WTC11 (cell line): ENCODE measurements around the gene RARS2. TPM values are rescaled to one million over a fixed set of nuclear protein-coding genes. Genes with fewer than 3 reads are reported as not detected.

Experiments
- ATAC-seq: fragments of 200-7000 bp; cut with Tn5 transposase; 2 replicates; pipeline ENCODE4 v1.10.0; 2021; ENCODE audit warnings: mild to moderate bottlenecking, moderate library complexity
- CTCF ChIA-PET: fragments of 300-600 bp; sonication (Branson Sonifier 250); formaldehyde crosslinking; loops from one replicate; lab custom pipeline; 2021; ENCODE audit warnings: antibody characterized with exemption; lab: Charles Lee
- POLR2A ChIA-PET: fragments of 350-600 bp; sonication (Branson Sonifier 250); formaldehyde crosslinking; loops from one replicate; lab custom pipeline; 2021; ENCODE audit warnings: antibody characterized with exemption; lab: Charles Lee
- DNase-seq: peaks from one replicate; pipeline ENCODE4 v3.0.0; 2021; ENCODE audit warnings: low spot score
- H3K27ac Mint-ChIP-seq: 2 replicates; pipeline ENCODE4 v1.8.0; 2021; ENCODE audit warnings: mixed read lengths
- H3K27me3 Mint-ChIP-seq: 2 replicates; pipeline ENCODE4 v1.8.0; 2021; ENCODE audit warnings: low read depth, mild to moderate bottlenecking, moderate library complexity, mixed read lengths
- H3K36me3 Mint-ChIP-seq: 2 replicates; pipeline ENCODE4 v1.8.0; 2021; ENCODE audit warnings: mixed read lengths
- H3K4me1 Mint-ChIP-seq: 2 replicates; pipeline ENCODE4 v1.8.0; 2022; ENCODE audit warnings: mixed read lengths
- H3K4me3 Mint-ChIP-seq: 2 replicates; pipeline ENCODE4 v1.8.0; 2021; ENCODE audit warnings: mild to moderate bottlenecking, moderate library complexity, mixed read lengths
- H3K9me3 Mint-ChIP-seq: 2 replicates; pipeline ENCODE4 v1.8.0; 2021; ENCODE audit warnings: mixed read lengths
- FOXK1 ChIP-seq: sonication (generic); formaldehyde crosslinking; IDR thresholded peaks from 2 replicates; pipeline ENCODE4 v1.8.0; 2022; ENCODE audit warnings: mild to moderate bottlenecking, moderate library complexity, missing genetic modification reagents
- FOXP1 ChIP-seq: sonication (generic); formaldehyde crosslinking; IDR thresholded peaks from 2 replicates; pipeline ENCODE4 v1.8.0; 2022; ENCODE audit warnings: missing genetic modification reagents, mild to moderate bottlenecking, moderate library complexity, borderline replicate concordance
- FOXP4 ChIP-seq: sonication (generic); formaldehyde crosslinking; IDR thresholded peaks from 2 replicates; pipeline ENCODE4 v1.8.0; 2022; ENCODE audit warnings: mild to moderate bottlenecking, missing genetic modification reagents
- GTF2I ChIP-seq: fragments of 250-450 bp; sonication (Bioruptor Pico); conservative IDR thresholded peaks from 2 replicates; pipeline ENCODE4 v1.4.0; 2021; ENCODE audit warnings: mild to moderate bottlenecking
- KAT7 ChIP-seq: sonication (generic); formaldehyde crosslinking; IDR thresholded peaks from 2 replicates; pipeline ENCODE4 v1.8.1; 2023; ENCODE audit warnings: missing genetic modification reagents, mild to moderate bottlenecking, borderline replicate concordance
- PRRX2 ChIP-seq: fragments of 250-450 bp; sonication (Bioruptor Pico); IDR thresholded peaks from 2 replicates; pipeline ENCODE4 v1.8.0; 2021; ENCODE audit warnings: mild to moderate bottlenecking
- SP1 ChIP-seq: sonication (generic); formaldehyde crosslinking; conservative IDR thresholded peaks from 2 replicates; pipeline ENCODE4 v1.8.1; 2022; ENCODE audit warnings: missing genetic modification reagents
- TCF7 ChIP-seq: sonication (generic); formaldehyde crosslinking; IDR thresholded peaks from 2 replicates; pipeline ENCODE4 v1.8.0; 2022; ENCODE audit warnings: mild to moderate bottlenecking, low read depth, missing genetic modification reagents, moderate library complexity
- ZBTB21 ChIP-seq: sonication (generic); formaldehyde crosslinking; IDR thresholded peaks from 2 replicates; pipeline ENCODE4 v1.8.1; 2023; ENCODE audit warnings: mild to moderate bottlenecking, missing genetic modification reagents, borderline replicate concordance
- ZNF423 ChIP-seq: fragments of 250-450 bp; sonication (Bioruptor Pico); IDR thresholded peaks from 2 replicates; pipeline ENCODE4 v2.1.2; 2022; ENCODE audit warnings: mild to moderate bottlenecking, moderate library complexity
- ZNF512 ChIP-seq: sonication (generic); formaldehyde crosslinking; IDR thresholded peaks from 2 replicates; pipeline ENCODE4 v1.8.1; 2022; ENCODE audit warnings: missing genetic modification reagents, borderline replicate concordance
- total RNA-seq: library from RNA; stranded (reverse); gene quantifications from 3 replicates; pipeline ENCODE4 v1.2.3, GENCODE V29; 2021
- TF ChIP-seq, protein P1 (sequence below): sonication (generic); formaldehyde crosslinking; IDR thresholded peaks from 2 replicates; pipeline ENCODE4 v1.8.0; 2022; ENCODE audit warnings: missing genetic modification reagents
- TF ChIP-seq, protein P2 (sequence below): sonication (generic); formaldehyde crosslinking; IDR thresholded peaks from 2 replicates; pipeline ENCODE4 v1.8.0; 2022; ENCODE audit warnings: mild to moderate bottlenecking, missing genetic modification reagents
- TF ChIP-seq, protein P3 (sequence below): fragments of 250-450 bp; sonication (Bioruptor Pico); IDR thresholded peaks from 2 replicates; pipeline ENCODE4 v1.9.0; 2021; ENCODE audit warnings: mild to moderate bottlenecking
- TF ChIP-seq, protein P4 (sequence below): sonication (generic); formaldehyde crosslinking; IDR thresholded peaks from 2 replicates; pipeline ENCODE4 v1.8.1; 2023; ENCODE audit warnings: mild to moderate bottlenecking, missing genetic modification reagents, moderate library complexity

The RARS2 gene
- total RNA-seq, 1 experiment from 2014 or later = 32.9 TPM

DNA sequence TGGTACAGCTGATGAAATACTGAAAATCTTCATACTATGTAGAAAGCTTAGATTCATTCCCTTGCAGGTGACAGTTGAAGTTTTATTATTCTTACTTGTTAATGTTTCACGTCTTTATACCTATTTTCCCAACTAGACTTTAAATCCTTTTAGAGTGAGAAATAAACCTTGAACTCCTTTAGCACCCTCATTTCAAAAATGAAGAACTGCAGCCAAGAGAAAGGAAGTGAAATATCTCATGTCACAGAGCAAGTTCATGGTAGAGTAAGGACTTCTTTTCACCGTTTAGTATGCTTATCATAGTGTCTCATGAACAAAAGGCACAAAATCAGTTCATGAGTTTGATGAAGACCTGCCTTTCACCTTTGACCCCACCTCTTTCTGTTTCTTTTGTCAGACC is 38.6 kb upstream of the RARS2 start (continued):
- TF ChIP-seq FOXP4 (CRISPR knock-in tag) (no peak), TCF7 (CRISPR knock-in tag) (no peak), GTF2I (CRISPR knock-in tag) (no peak)
- TF ChIP-seq, protein P1, sequence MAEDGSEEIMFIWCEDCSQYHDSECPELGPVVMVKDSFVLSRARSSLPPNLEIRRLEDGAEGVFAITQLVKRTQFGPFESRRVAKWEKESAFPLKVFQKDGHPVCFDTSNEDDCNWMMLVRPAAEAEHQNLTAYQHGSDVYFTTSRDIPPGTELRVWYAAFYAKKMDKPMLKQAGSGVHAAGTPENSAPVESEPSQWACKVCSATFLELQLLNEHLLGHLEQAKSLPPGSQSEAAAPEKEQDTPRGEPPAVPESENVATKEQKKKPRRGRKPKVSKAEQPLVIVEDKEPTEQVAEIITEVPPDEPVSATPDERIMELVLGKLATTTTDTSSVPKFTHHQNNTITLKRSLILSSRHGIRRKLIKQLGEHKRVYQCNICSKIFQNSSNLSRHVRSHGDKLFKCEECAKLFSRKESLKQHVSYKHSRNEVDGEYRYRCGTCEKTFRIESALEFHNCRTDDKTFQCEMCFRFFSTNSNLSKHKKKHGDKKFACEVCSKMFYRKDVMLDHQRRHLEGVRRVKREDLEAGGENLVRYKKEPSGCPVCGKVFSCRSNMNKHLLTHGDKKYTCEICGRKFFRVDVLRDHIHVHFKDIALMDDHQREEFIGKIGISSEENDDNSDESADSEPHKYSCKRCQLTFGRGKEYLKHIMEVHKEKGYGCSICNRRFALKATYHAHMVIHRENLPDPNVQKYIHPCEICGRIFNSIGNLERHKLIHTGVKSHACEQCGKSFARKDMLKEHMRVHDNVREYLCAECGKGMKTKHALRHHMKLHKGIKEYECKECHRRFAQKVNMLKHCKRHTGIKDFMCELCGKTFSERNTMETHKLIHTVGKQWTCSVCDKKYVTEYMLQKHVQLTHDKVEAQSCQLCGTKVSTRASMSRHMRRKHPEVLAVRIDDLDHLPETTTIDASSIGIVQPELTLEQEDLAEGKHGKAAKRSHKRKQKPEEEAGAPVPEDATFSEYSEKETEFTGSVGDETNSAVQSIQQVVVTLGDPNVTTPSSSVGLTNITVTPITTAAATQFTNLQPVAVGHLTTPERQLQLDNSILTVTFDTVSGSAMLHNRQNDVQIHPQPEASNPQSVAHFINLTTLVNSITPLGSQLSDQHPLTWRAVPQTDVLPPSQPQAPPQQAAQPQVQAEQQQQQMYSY = no peak

DNA sequence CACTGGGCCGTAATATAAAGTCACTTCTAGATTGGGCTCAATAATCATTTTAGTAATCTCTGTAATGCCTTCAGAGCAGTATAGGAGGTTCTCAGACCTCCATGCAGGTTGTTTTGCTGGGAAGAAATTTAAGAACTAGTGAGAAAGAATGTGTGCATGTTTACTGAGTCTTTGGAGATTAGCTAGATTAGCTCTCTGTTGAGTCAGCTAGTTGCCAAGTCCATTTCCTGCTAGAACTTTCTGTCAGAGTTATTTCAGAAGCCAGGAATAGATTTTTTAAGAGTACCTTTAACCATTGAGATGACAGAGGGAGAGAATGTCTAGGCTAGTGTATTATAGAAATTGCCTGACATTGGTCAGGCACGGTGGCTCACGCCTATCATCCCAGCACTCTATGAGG is 33.5 kb upstream of the RARS2 start:
- no peak overlapping the region for H3K27ac Mint-ChIP-seq

DNA sequence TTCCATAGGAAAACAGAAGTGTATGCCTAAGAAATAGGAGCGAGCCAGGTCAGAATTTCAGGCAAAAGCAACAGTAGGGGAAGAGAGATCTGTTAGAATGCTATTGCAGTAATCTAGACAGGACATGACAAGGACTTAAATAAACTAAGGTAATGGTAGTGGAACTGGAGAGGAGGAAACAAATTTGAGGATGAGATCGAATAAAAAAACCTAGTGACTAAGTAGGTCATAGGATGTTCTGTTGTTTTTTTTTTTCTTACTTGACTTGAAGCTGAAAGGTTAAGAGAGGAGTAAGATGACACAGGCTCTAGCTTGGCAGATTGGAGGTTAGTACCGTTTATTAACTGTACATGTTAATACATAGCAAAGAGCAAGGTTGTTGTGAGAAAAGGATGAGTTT is 28.7 kb upstream of the RARS2 start:
- no peak for TF ChIP-seq FOXP1 (CRISPR knock-in tag)
- 0 out of 2 replicates have a peak, but pooled peaks cover 5% of the 10 kb centered on the region for H3K9me3 Mint-ChIP-seq
- H3K4me1 Mint-ChIP-seq = no peaks in the 10 kb centered on the region
- ATAC-seq = no peak
- CTCF ChIA-PET = no interaction called here
- POLR2A ChIA-PET = no interaction called here
- H3K4me3 Mint-ChIP-seq = no peak overlapping the region
- no peaks in the 10 kb centered on the region for H3K27me3 Mint-ChIP-seq
- H3K27ac Mint-ChIP-seq = no peak overlapping the region
- DNase-seq = no peak
- H3K36me3 Mint-ChIP-seq = peaks cover 53% of the 10 kb centered on the region

More for the DNA sequence above, 33.5 kb upstream of the RARS2 start:
- ATAC-seq (no peak), DNase-seq (no peak)
- no peaks in the 10 kb centered on the region for H3K4me1 Mint-ChIP-seq
- CTCF ChIA-PET = no interaction called here
- H3K36me3 Mint-ChIP-seq = peaks cover 50% of the 10 kb centered on the region
- TF ChIP-seq, protein P2, sequence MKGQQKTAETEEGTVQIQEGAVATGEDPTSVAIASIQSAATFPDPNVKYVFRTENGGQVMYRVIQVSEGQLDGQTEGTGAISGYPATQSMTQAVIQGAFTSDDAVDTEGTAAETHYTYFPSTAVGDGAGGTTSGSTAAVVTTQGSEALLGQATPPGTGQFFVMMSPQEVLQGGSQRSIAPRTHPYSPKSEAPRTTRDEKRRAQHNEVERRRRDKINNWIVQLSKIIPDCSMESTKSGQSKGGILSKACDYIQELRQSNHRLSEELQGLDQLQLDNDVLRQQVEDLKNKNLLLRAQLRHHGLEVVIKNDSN (CRISPR knock-in tag) = no peak
- TF ChIP-seq ZNF423 (no peak), ZNF512 (CRISPR knock-in tag) (no peak), PRRX2 (no peak), KAT7 (CRISPR knock-in tag) (no peak), FOXK1 (CRISPR knock-in tag) (no peak), SP1 (CRISPR knock-in tag) (no peak), ZBTB21 (CRISPR knock-in tag) (no peak)
- TF ChIP-seq, protein P3, sequence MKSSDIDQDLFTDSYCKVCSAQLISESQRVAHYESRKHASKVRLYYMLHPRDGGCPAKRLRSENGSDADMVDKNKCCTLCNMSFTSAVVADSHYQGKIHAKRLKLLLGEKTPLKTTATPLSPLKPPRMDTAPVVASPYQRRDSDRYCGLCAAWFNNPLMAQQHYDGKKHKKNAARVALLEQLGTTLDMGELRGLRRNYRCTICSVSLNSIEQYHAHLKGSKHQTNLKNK (CRISPR knock-in tag) = no peak
- TF ChIP-seq, protein P4, sequence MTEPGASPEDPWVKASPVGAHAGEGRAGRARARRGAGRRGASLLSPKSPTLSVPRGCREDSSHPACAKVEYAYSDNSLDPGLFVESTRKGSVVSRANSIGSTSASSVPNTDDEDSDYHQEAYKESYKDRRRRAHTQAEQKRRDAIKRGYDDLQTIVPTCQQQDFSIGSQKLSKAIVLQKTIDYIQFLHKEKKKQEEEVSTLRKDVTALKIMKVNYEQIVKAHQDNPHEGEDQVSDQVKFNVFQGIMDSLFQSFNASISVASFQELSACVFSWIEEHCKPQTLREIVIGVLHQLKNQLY (CRISPR knock-in tag) = no peak
- no peaks in the 10 kb centered on the region for H3K27me3 Mint-ChIP-seq
- H3K4me3 Mint-ChIP-seq = no peak overlapping the region
- no peaks in the 10 kb centered on the region for H3K9me3 Mint-ChIP-seq
- POLR2A ChIA-PET = no interaction called here
